SHP77 (cell line): Measurements from ENCODE around the gene SNX18.
"Not testable (repeated sequence)": the region's sequence is repeated elsewhere in the genome, so short reads cannot be mapped to it uniquely, and the experiment has no call there.

Experiments
- DNase-seq, 2 experiments: peaks; one replicate each; lab custom pipeline; 2025; lab: John Stamatoyannopoulos, UW

The SNX18 gene, protein sequence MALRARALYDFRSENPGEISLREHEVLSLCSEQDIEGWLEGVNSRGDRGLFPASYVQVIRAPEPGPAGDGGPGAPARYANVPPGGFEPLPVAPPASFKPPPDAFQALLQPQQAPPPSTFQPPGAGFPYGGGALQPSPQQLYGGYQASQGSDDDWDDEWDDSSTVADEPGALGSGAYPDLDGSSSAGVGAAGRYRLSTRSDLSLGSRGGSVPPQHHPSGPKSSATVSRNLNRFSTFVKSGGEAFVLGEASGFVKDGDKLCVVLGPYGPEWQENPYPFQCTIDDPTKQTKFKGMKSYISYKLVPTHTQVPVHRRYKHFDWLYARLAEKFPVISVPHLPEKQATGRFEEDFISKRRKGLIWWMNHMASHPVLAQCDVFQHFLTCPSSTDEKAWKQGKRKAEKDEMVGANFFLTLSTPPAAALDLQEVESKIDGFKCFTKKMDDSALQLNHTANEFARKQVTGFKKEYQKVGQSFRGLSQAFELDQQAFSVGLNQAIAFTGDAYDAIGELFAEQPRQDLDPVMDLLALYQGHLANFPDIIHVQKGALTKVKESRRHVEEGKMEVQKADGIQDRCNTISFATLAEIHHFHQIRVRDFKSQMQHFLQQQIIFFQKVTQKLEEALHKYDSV

DNA sequence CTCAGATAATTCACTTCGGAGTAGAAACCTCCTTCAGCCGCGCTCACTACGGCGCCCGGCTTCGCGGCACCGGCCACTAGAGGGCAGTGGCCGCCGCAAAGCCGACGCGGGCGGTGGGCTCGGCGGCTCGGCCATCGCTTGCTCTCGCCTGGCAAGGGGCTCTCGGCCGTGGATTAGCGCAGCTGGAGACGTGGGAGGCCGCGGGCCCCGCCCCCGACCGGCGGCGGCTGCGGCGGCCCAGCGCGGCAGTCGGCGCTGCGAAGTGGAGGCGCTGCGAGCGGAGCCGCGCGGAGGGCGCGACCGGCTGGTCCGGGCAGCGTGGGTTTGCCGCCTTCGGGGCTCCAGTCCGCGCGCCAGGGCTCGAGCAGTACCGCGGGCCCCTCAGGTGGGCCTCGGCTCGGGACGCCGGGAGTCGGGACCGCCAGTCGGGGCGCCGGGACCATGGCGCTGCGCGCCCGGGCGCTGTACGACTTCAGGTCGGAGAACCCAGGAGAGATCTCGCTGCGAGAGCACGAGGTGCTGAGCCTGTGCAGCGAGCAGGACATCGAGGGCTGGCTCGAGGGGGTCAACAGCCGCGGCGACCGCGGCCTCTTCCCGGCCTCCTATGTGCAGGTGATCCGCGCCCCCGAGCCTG is at the start of gene SNX18:
Gene SNX18, plus strand, starts transcription at position 248 of the 634 bp plus-strand sequence. Its CDS starts 194 bp downstream, at position 442.
- DNase-seq: peak; percentile 78 to 91

DNA sequence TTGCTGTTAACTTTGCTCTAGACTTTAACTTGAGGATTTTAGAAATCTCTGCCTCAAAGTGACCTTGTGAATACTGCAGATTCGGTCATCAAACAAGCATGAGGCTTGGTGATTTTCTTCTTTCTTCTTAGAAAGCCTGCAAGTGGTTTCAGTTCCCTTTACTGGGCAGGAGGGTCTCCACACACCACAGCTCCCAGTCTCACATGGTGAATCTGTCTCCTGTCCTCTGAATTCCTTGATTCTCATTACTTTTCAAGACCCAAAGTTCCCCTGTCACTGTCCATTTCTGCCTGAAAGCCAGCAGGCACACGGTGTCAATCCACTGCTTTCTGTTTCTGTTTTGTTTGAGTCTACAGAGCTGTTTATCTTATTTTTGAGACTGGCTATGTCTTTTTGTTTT is 47.9 kb upstream of the SNX18 start:
- no peak for DNase-seq

DNA sequence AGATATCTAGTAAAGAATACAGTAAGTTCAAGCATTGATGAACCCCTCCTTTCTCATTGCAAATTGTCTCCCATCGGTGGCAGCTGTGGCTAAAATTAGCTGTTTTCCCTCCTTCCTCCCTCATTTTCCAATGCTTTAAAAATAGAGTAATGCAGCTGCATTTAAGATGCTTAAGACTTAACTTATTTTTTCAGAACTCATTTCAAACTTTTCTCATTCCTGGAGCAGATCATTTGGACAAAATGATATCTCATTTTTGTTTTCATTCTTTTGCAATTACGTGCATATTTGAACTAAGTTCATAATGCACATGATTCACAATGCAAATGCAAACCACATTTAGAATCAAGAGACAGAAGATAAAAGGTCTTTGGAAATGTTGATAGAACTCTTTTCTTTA is 47.4 kb upstream of the SNX18 start:
- no peak for DNase-seq

DNA sequence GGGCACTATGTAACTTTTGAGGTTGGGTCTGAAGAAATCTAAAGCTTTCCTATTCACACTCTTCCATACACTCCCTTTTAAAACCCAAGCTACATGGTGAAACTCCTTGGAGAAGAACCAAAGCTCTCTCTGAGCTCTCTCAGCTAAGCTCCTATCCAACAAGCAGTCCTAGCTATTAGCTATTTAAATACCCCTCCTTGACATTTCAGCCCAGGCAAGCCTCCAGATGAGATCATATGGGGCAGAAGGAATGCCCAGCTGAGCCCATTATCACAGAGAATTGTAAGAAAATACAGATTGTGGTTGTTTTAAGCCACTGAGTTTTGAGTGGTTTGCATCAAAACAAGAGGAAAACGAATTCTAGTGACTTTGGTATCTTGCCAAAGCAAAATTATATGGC is 46.9 kb upstream of the SNX18 start:
- DNase-seq: no peak

DNA sequence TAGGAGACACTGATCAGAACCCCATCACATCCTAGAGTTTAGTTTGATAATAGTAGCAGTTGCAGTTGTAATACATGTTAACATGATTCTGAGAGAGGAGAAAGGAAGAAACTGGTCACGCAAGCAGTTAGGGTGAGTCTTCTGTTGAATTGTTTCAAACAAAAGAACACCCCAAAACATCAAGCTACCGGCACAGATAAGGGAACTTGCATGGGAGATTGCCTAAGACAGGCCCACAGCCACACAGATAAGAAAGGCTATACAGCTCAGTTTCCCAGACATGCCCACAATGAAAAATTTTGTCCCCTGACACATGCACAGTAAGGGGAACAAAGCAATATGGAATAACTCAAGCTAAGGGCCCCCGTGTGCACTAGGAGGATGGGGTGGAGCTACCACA is 46.2 kb upstream of the SNX18 start:
- no peak for DNase-seq

DNA sequence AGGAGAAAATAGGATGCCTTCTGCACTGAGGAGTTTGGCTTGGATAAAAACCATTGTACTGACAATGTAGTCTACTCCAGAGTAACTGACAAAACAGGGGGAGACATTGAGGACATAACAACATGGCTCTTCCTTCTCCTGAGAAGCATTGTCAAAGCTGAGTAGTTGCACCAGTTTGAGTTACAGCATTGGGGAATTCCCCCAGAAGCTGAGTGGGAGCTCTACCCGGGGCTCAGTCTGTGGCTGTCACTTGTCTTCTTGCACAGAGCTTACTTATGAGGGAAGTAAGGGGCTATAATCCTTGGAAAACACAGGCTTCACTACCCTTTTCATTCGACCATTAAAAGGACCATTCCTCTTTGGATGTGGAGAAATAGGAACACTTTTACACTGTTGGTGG is 40.9 kb upstream of the SNX18 start:
- no peak for DNase-seq

DNA sequence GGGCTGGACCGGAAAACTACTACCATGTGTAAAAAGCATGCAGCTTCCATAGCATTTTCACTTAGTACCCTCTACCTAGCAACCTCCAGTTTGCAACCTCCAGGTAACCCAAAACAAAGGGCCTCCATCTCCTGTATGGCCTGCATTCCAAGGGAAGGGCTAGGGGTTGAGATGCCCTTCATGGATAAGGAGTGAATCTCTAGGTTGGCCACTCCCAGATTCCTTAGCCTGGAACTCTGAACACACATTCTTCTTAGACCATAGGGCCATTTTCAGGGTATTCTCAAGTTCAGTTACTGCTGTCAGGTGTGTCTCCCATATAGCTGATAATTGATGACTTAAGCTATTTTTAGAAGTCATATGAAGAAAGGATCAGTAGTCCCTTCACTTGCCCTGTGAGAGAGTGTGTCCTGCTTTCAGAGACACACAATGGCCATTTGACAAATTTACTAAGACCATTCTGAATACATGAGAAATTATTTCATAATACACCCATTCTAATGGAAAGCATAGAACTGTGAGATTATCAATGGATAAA is 39.5 kb upstream of the SNX18 start:
- DNase-seq: no peak

DNA sequence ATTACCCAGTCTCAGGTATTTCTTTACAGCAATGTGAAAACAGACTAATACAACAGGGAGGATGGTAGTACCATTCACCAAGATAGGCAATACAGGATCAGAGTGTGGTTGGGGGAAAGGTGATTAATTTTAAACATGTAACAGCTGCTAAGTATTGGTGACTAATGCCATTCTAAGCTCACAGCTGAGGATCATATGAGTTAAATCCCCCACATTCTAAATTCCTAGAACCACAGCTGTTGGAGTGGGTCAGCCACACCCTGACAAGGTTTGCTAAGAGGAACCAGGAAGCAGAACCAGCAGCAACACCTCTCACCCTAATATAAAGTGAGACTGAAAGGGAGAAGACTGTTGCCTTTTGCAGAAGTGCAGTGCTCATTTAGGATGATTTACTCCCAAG is 37.3 kb upstream of the SNX18 start:
- no peak for DNase-seq

DNA sequence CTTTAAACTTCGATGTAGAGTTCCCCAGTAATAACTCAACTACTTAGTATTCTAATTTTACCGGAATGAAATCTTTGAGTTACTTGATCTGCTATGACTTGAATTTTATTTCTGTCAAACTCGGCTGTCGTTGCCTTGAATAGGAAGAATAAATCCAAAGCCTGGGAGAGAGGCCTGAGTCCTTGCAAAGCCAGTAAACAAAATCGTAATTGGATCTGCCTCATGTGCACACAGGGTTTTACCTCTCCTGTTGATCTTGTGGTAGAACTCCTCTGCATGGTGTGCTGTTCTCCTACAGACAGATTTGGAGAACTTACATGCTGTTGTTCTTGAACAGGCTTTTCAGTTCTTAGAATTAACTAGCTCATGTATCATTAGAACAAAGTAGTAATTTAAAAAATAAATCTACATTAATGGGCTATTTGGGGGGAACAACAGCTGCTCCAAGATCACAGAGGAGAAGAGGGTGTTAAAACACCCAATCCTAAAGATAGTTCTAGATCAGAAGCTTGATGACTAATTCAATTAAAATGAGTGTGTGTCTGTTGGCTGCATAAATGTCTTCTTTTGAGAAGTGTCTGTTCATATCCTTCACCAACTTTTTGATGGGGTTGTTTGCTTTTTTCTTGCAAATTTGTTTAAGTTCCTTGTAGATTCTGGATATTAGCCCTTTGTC is 33.2 kb upstream of the SNX18 start:
- DNase-seq: no peak

DNA sequence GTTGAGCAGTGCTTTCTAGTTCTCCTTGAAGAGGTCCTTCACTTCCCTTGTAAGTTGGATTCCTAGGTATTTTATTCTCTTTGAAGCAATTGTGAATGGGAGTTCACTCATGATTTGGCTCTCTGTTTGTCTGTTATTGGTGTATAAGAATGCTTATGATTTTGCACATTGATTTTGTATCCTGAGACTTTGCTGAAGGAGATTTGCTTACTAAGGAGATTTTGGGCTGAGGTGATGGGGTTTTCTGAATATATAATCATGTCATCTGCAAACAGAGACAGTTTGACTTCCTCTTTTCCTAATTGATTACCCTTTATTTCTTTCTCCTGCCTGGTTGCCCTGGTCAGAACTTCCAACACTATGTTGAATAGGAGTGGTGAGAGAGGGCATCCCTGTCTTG is 31.9 kb upstream of the SNX18 start:
- DNase-seq: not testable (repeated sequence)

DNA sequence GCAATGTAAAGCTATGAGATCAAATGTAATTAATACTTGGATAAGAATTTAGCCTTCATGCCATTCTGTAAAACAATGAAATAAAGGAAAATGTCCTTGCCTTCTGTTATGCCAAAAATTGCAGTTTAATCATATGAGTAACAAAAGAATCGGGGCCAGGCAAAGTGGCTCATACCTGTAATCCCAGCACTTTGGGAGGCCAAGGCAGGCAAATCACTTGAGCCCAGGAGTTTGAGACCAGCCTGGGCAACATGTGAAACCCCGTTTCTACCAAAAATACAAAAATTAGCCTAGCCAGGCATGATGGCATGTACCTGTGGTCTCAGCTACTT is 27.9 kb upstream of the SNX18 start:
- DNase-seq: not testable (repeated sequence)

DNA sequence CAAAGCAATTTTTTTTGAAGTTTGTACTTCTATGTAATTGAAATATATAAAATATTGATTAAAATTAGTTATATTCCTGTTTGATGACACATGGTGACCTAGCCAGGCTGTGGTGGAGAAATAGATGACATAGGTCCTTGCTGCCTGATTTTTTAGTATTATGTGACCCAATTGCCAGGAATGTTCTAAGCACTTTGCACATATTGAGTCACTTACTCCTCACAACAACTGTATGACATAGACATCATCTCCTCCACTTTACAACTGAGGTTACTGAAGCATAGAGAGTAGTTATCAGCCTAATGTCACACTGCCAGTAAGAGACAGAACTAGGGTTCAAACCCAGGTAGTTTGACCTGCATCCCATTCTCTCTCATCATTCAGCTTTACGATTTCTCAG is 26.2 kb upstream of the SNX18 start:
- no peak for DNase-seq

DNA sequence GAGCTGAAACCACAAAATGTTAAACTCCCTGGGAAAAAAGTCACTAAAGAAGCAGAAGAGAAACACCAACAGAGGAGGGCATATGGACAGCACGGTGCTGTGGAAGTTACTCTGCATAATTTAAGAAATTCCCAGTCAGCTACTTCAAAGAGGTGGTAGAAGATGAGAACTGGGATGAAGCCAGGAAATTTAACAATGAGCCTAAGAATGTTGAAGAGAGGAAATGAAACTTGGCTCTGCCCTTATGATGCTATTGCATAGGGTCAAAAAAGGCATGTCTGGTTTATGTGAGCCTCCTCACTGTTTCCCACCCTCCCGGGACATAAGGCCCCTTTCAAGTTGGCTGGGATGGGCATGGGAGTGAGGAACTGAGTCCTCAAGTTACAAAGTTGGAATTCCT is 25.4 kb upstream of the SNX18 start:
- no peak for DNase-seq

DNA sequence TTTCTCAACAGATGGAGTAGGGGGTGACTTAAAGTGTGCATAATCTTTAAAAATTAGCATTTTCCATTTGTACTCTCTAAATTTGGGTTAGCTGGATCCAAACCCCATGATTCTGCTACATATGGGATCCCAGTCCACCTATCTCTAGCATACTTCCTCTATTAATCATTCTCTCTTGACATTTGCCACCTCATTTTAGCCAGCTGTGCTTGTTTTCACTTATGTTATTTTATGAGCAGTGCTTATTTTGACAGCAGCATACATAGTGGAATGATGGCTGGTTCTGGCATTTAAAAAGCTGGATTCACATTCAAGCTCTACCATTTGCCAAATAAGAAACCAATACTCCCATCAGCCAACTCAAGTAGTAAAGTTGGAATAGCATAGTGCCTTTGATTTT is 22.5 kb upstream of the SNX18 start:
- DNase-seq: no peak

DNA sequence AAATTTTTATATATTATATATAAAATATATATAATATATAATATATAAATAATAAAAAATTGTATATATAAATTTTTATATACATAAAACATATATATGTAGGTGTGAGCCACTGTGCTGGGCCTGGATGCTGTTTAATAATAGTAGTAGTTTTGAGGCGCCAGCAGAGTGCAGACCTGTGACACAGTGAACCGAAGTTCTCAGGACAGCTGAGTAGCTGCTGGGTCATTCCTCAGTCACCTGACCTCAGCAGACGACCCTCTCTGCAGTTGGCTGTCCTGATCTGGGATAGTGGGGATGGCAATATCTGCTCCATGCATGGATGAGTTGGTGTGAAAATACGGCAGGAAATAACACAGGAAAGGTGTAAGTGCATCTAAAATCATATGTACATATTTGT is 3.3 kb upstream of the SNX18 start:
- no peak for DNase-seq

DNA sequence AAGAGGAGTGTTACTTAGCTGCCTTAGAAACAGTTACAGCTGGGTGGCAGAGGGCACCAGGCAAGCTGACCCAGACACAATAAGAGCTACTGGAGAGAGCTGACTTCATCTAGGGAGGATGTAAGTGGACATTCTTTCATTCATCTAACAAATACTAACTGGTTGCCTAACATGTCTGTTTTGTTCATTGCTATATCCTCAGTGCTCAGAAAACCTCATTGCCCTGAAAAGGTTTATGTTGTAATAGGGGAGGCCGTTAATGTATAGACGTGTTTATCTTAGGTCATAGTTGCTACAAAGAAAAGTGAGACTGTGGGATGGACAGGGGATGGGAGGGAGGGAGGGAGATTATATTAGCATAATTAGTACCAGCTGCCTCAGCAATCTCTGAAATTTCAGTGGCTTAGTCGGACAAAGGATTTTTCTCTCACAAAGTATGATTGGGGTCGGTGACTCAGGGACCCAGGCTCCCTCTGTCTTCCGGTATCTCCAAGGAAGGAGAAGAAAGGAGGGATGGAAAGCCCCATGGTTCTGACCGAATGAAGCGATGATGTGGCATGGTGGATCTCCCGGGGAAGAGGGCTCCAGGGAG is 2.6 kb upstream of the SNX18 start:
- no peak for DNase-seq

DNA sequence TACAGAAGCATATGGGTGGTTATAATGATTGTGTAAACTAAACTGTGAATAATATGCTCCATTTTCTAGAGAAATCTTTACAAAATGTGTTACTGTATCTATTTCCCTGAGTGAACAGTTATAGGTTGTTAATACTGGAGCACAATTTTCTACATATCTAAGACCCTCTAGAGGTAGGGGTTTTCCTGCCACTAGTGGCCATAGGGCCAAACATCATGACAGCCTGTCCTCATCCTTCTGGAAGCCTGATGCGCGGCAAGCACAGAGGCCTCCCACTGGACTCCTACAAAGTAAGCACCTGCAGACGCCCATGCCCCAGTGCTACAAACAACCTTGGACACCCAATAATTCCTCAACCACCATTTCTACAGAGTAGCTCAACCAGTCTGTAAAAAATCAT is 1.9 kb upstream of the SNX18 start:
- DNase-seq: no peak

DNA sequence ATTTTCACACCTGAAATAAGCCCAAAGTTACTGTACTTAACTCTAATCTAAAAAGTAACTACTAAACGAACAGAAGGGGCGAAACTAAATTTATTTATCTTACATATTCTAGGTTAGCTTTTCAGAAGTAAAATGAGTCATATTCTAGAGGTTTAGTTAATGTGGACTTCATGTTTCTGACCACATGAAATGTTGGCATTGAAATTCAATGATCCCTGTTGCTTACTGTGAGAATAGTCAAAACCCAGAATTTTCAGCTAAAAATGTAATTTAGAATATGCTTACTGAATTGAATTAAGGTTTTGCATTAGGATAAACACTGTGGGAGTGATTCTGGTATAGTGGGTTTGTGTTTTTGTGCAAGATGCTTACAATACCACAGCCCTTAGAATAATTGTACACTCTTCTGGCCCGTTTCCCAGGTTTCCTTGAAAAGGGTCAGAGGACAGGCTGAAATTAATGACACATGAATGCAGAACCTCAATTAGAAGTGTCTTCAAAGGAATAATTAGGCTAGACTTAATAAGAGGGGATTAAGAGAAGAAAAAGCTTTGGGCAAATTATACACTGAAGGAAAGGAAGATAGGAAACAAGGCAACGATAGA is 1.4 kb upstream of the SNX18 start:
- DNase-seq: no peak

DNA sequence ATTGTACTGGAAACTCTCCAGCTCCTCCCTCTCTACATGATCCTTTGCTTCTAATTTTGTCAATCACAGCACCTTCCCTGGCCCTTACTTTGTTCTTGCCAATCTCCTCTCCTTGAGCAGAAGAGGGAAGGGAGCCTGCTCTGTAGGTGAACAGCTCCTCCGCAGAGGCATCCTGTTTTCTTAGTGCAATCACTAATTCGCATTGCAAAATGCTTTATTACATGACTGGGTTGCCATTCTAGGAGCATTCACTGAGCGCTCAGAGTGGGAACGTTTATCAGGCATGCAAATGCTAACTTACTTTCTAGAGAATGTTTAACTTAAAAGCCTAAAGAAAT is 416 bp upstream of the SNX18 start:
- no peak for DNase-seq

DNA sequence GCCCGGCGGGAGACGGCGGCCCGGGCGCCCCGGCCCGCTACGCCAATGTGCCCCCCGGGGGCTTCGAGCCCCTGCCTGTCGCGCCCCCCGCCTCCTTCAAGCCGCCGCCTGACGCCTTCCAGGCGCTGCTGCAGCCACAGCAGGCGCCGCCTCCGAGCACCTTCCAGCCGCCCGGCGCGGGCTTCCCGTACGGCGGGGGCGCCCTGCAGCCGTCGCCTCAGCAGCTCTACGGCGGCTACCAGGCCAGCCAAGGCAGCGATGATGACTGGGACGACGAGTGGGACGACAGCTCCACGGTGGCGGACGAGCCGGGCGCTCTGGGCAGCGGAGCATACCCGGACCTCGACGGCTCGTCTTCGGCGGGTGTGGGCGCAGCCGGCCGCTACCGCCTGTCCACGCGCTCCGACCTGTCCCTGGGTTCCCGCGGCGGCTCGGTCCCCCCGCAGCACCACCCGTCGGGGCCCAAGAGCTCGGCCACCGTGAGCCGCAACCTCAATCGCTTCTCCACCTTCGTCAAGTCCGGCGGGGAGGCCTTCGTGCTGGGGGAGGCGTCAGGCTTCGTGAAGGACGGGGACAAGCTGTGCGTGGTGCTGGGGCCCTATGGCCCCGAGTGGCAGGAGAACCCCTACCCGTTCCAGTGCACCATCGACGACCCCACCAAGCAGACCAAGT is 723 bp downstream of the SNX18 start:
- DNase-seq: peak in 1 of 2 experiments; percentile 18

DNA sequence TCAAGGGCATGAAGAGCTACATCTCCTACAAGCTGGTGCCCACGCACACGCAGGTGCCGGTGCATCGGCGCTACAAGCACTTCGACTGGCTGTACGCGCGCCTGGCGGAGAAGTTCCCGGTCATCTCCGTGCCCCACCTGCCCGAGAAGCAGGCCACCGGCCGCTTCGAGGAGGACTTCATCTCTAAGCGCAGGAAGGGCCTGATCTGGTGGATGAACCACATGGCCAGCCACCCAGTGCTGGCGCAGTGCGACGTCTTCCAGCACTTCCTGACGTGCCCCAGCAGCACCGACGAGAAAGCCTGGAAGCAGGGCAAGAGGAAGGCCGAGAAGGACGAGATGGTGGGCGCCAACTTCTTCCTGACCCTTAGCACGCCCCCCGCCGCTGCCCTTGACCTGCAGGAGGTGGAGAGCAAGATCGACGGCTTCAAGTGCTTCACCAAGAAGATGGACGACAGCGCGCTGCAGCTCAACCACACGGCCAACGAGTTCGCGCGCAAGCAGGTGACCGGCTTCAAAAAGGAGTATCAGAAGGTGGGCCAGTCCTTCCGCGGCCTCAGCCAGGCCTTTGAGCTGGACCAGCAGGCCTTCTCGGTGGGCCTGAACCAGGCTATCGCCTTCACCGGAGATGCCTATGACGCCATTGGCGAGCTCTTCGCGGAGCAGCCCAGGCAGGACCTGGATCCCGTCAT is 1.4 kb downstream of the SNX18 start:
- no peak for DNase-seq
